Kidney tubule cell (primary cell): ENCODE measurements around the gene CYB5R3.
"Not testable (repeated sequence)": the region's sequence is repeated elsewhere in the genome, so short reads cannot be mapped to it uniquely, and the experiment has no call there.

ENCODE experiments used
- DNase-seq: peaks from one replicate; pipeline ENCODE4 v3.0.0-alpha.2; 2018; ENCODE audit warnings: low spot score

Gene CYB5R3

GRCh38 chr22:42602470-42602869 lies 46.7 kb downstream of the CYB5R3 start:
- DNase-seq = no peak

GRCh38 chr22:42601879-42602465 lies 47.2 kb downstream of the CYB5R3 start:
- DNase-seq = no peak

DNA sequence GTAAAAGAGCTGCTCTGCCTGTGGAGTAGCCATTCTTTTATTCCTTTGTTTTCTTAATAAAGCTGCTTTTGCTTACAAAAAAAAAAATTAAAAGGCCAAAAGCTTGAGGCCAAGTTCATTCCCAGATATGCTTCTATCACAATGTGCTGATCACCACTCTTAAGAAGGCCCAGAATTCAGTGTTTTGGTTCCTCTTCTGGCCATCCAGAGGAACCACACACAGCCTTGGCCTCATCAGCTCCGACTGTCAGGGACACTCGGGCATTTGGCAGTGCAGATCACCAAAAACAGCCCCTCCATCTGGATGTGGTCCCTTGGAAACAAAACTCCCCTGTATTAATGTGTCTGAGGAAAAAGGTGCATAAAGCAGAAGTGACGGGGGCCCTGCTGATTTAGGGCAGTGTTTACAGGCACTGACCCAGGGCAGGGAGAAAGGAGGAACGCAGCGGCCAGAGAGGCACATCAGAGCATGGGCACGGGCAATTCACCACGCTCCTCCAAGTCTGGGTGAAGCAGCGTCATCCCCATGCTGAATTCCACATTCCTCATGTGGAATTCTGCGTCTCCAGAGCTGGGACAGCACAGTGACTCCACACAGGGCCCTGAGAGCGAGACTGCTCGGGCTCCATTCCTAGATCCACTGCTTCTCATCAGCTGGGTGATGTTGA lies 52.2 kb downstream of the CYB5R3 start:
- no peak for DNase-seq

DNA sequence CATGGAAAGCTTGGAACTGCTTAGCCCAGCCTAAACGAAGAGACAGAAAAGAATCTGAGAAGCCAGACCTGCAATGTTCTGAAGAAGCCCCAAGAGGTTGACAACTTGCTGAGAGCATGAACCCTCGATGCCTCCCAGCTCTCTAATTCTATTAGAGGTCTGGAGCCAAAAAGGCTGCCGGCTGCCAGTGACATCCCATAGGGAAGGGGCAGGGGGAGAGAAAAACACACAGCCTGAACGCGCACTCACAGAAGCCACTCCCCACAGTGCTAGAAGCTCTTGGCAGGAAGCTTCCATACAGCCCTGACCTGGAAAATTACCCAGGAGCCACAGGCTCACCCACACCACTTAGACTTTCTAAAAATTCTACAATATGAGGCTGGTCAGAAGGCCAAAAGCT lies 52.9 kb downstream of the CYB5R3 start:
- no peak for DNase-seq

DNA sequence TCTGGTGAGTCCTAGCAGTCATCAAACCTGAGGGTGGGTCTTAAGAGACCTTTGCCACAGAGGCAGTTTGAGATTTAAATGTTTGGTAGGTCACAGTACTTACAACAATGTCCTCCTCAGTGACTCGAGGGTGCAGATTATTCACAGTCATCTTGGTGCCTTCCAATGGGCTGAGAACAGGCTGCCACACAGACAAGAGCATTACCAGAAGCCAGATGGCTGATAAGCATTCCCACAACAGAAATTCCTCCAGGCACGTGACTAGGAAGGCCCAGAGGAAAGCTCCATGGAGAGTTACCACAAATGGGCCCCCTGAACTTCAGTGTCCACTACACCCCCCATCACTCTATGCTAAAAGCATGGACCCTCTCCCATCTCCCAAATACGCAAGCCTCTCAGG lies 53.8 kb downstream of the CYB5R3 start:
- DNase-seq = no peak

GRCh38 chr22:42591987-42592386 lies 57.2 kb downstream of the CYB5R3 start:
- no peak for DNase-seq

DNA sequence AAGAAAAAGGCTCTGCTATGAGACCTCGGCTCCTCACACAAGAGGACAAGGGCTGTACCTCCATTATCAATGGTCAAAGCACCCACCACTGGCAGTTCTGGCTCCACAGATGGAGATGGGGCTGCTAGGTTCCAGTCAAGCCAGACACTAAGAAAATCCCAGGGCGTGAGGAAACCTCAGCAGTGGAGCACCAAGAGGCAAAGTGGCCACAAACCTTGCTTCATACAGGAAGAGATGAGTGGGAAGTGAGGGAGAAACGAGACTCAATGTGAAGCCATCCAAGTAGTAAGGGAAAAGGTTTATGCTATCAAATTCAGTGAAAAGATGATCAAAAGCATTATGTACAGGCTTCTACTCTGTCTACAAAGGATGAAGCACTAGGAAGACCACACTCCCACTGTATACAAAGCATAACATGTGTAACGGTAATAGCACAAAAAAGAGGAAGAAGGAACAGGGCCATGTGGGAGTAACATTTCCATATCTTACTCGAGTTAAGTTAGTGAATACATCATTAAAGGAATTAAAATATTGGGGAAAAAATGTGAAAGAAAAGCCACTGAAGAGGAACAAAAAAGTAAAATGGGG lies 61.5 kb downstream of the CYB5R3 start:
- no peak for DNase-seq

DNA sequence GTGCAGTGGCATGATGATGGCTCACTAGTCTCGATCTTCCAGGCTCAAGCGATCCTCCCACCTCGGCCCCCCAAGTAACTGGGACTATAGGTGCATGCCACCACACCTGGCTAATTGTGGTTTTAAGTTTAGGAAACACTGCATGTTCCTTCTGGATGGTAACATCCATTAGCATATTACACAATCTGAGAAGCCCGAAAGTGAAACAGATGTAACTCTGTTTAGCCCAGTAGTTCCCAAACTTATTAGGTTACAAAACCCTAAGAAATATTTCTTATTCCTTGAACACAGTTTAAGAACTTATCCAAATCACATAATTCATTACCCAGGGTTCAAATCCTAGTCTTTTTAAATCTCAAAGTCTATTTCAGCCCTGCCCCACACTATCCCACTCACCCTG lies 62.8 kb downstream of the CYB5R3 start:
- no peak for DNase-seq

GRCh38 chr22:42585096-42585495 lies 64.1 kb downstream of the CYB5R3 start:
- DNase-seq = no peak

GRCh38 chr22:42584364-42584940 lies 64.7 kb downstream of the CYB5R3 start:
- DNase-seq = no peak

DNA sequence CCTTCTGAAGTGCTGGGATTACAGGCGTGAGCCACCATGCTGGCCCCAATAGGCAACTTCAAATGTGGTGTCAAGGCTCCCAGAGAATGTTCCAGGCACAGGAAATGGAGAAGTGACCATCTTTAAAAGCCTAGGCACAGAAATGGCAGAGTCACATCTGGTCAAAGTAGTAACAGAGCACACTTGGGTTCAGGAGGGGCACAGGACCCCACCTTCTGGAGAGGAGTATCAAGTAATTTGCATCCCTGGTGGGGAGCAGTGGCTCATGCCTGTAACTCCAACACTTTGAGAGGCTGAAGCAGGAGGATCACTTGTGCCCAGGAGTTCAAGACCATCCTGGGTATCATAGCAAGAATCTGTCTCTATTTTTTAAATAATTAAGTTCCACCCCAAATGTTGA lies 66.2 kb downstream of the CYB5R3 start:
- DNase-seq = no peak

GRCh38 chr22:42581762-42582716 lies 67.2 kb downstream of the CYB5R3 start:
- DNase-seq = peak; percentile 68

GRCh38 chr22:42581194-42581761 lies 67.9 kb downstream of the CYB5R3 start:
- DNase-seq = peak; percentile 23

DNA sequence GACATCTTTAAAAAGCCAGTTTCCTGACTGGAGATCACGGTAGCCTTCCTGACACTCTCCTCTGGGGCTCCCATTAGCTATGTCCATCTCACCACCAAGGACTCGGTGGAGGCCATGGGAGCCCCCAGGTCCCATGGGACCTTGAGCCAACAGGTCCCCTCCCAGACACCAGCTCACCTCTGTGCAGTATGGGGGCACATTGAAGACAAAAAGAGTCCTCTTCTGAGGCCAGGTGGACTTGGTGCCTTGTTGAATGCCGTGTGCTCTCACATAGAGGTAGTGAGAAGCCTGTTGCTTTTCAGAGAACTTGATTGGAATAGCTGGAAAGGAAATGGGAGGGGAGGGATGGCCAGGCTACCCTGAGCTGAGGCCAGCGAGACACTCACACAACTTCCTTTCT lies 69.2 kb downstream of the CYB5R3 start:
- not testable (repeated sequence) for DNase-seq

DNA sequence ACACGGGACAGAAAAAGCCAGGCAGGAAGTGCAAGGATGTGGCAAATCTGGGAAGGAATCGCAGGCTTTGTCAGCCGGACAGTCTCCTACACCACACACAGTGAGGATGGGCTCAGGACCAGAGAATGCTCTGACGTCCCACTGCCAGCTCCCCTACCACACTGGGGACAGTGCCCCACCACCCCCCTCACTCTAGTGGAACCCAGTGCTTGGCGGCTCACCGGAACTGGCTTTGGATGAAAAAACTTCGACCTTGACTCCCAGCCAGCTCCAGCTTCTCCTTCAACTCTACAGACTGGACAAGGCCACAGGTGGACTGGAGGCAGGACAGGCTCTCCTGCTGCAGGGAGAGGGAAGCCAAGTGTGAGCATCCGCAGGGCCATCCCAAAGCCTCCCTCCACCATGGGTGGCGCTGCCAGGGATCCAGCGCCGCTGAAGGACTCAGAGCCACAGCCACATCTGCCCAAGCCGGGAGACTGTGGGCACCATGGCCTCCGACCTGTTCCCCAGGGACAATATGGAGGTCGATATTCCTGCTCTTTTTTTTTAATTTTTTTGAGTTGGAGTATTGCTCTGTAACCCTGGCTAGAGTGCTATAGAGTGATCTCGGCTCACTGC lies 71.5 kb downstream of the CYB5R3 start:
- no peak for DNase-seq

GRCh38 chr22:42577141-42577540 lies 72.1 kb downstream of the CYB5R3 start:
- DNase-seq = not testable (repeated sequence)

DNA sequence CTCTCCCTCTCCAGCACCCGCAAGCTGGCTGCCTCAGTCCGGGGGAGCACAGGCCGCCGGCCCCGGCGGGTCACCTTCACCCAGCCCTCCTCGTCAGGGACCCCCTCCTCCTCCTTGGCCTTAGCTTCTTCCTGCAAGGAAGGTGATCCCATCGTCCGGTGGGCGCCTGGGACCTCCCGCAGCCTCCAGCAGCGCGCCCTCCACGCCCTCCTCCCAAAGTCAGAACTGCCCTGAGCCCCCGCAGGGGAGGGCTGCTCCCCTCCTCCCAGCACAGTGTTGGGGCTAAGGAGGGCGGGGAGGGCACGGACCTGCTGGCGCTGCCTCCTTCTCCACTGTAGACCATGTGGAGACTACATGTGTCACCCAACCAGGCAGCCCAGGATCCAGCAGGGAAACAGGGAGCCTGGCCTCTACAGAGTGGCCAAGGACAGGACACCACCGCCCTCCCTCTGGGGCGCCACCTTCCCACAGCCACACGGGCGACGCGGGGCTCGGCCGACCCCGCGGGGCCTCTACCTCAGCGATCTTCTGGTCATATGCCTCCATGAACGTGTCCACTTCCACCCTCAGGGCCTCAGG lies 73.1 kb downstream of the CYB5R3 start:
- DNase-seq = not testable (repeated sequence)

- DNase-seq = not testable (repeated sequence)
Observed at GRCh38 chr22:42574468-42574867, 74.7 kb downstream of the CYB5R3 start.

DNA sequence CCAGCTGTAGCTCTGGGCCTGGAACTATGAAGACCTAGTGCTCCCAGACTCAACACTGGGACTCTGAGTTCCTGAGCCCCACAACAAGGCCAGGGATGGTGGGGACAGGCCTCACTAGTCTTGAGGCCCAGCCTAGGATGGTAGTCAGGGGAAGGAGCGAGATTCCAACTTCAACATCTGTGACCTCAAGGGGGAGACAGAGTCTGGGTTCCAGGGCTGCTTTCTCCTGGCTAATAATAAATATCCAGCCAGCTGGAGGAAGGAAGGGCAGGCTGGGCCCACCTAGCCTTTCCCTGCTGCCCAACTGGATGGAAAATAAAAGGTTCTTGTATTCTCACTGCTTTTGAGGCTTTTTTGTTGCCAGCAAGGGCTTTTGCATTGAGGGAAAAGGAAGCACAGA lies 75.1 kb downstream of the CYB5R3 start:
- DNase-seq = not testable (repeated sequence)

GRCh38 chr22:42571068-42571467 lies 78.1 kb downstream of the CYB5R3 start:
- not testable (repeated sequence) for DNase-seq

DNA sequence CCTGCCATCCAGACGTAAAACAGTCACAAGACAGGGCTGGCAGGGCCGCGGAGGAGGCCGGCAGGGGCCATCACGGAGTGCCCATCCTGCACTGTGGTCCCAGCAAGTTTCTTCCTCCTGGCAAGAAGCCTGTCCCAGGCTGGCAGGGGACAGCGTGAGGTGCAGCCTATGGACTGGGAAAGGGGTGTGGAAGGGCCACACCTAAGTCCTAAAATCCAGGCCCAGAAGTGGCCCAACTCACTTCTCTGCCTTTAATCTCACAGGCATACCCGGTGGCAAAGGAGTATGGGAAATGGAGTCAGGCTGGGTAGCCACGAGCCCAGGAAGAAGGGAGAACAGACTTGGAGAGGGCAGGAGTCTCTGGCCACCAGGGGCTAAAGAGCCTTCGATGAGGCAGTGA lies 78.6 kb downstream of the CYB5R3 start:
- not testable (repeated sequence) for DNase-seq
